ENCODE measurements around the gene RAPGEF4. TPM values are rescaled to one million over a fixed set of nuclear protein-coding genes. Genes with fewer than 3 reads are reported as not detected.
A peak's percentile ranks its signal among the peaks of the same experiment; 100 is the strongest.

RAPGEF4 gene
- total RNA-seq, 4 donors from 2014 or later, result 1.4 to 5.5 (median 1.8) TPM

DNA sequence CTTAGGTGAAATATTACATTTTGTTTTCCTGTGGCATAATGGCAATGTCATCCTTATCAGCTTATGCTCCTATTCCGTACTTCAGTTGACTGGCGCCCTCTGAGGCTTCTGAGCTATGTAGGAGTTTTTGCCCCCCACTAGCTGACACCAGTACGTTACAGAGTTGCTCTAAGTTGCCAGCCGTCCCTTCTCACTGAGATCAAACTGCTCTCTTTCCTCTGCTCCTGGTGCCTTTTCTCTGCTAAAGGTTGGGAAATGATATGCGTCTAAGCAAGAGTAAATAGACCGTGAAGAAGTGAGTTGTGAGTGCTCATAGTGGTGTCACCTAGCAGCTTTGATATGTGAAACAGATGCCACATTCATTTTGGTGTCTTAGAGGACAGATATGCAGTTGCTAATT lies 99.2 kb downstream of the RAPGEF4 start:
- peak overlapping the region in 1 of 4 donors; percentile 66 for H3K27ac ChIP-seq
- ATAC-seq, result no peak
- intact Hi-C loops (cut with DNase I; ENCODE audit: low total_unique reads) (no loop called here), in situ Hi-C loops (cut with MboI; ENCODE audit: low sequenced_read_pairs in 4 of 4) (no loop called here)
- H3K4me1 ChIP-seq, result peaks cover 0 to 6% of the 10 kb centered on the region in 2 donors
- H3K4me3 ChIP-seq, result no peak overlapping the region
- no peaks in the 10 kb centered on the region for H3K36me3 ChIP-seq
- TF ChIP-seq, protein P1, sequence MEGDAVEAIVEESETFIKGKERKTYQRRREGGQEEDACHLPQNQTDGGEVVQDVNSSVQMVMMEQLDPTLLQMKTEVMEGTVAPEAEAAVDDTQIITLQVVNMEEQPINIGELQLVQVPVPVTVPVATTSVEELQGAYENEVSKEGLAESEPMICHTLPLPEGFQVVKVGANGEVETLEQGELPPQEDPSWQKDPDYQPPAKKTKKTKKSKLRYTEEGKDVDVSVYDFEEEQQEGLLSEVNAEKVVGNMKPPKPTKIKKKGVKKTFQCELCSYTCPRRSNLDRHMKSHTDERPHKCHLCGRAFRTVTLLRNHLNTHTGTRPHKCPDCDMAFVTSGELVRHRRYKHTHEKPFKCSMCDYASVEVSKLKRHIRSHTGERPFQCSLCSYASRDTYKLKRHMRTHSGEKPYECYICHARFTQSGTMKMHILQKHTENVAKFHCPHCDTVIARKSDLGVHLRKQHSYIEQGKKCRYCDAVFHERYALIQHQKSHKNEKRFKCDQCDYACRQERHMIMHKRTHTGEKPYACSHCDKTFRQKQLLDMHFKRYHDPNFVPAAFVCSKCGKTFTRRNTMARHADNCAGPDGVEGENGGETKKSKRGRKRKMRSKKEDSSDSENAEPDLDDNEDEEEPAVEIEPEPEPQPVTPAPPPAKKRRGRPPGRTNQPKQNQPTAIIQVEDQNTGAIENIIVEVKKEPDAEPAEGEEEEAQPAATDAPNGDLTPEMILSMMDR (IDR thresholded peaks at IDR 0.05 in 4 of 5, conservative IDR thresholded peaks at IDR 0.05 in 1 of 5), result no peak
- TF ChIP-seq POLR2A (IDR thresholded peaks at IDR 0.05), result no peak
- H3K9me3 ChIP-seq, result no peaks in the 10 kb centered on the region
- no peaks in the 10 kb centered on the region for H3K27me3 ChIP-seq
- DNase-seq, result no peak

DNA sequence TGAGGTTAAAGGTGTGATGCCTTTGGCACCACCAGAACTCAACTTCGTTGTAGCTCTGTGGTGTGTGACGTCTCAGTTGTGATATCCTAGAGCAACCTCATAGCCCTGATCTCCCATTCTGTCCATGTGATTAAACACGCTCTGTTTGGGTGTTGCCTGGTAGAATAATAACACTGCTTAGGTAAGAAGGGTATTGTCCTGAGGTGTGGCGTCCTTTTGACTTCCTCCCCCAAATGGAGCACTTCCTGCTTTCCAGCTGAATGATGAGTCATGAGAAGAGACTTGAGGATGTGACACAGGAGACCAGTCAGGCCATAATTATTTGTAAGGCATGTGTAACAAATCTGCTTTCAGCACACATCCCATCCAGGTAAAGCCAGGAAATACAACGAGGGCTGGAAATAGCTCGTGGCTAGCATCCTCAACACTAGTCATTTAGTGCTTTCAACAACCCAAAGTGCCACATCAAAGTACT lies 100.7 kb downstream of the RAPGEF4 start:
- in situ Hi-C loops (cut with MboI; ENCODE audit: low sequenced_read_pairs in 4 of 4), result no loop called here
- intact Hi-C loops (cut with DNase I; ENCODE audit: low total_unique reads), result no loop called here
- H3K27me3 ChIP-seq, result no peaks in the 10 kb centered on the region
- H3K27ac ChIP-seq, result peak overlapping the region; percentile 18 to 66 (median 49)
- DNase-seq, result no peak
- peak; percentile 77 to 85 for ATAC-seq
- no peaks in the 10 kb centered on the region for H3K36me3 ChIP-seq
- H3K4me3 ChIP-seq, result no peak overlapping the region
- peaks cover 0 to 6% of the 10 kb centered on the region in 2 donors for H3K4me1 ChIP-seq
- no peaks in the 10 kb centered on the region for H3K9me3 ChIP-seq
- TF ChIP-seq, protein P1 (IDR thresholded peaks at IDR 0.05 in 4 of 5, conservative IDR thresholded peaks at IDR 0.05 in 1 of 5), result no peak
- TF ChIP-seq POLR2A (IDR thresholded peaks at IDR 0.05), result no peak

DNA sequence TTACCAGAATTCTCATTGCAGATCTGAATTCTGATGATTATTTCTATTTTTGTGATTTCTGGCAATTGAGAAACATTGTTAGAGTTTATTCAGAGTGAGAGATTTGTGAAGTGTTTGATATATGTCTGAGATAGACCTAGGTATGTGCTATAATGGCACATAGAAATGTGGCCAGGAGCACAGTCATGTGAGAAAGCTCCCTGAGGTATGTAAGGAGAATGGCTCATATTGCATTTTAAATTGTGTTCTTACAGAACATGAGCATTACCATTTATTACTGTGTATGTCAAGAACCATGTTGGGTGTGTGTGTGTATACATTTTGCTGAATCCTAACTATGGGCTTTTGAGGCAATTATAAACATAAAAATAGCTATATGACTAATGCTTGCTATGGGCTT lies 101.2 kb downstream of the RAPGEF4 start:
- H3K4me3 ChIP-seq, result no peak overlapping the region
- ATAC-seq (no peak), DNase-seq (no peak)
- H3K4me1 ChIP-seq, result peaks cover 0 to 6% of the 10 kb centered on the region in 2 donors
- peak overlapping the region in 3 of 4 donors; percentile 45 to 66 (median 52) for H3K27ac ChIP-seq
- no peaks in the 10 kb centered on the region for H3K36me3 ChIP-seq
- no peaks in the 10 kb centered on the region for H3K27me3 ChIP-seq
- intact Hi-C loops (cut with DNase I; ENCODE audit: low total_unique reads) (no loop called here), in situ Hi-C loops (cut with MboI; ENCODE audit: low sequenced_read_pairs in 4 of 4) (no loop called here)
- H3K9me3 ChIP-seq, result no peaks in the 10 kb centered on the region
- TF ChIP-seq POLR2A (IDR thresholded peaks at IDR 0.05), result no peak
- TF ChIP-seq, protein P1 (IDR thresholded peaks at IDR 0.05 in 4 of 5, conservative IDR thresholded peaks at IDR 0.05 in 1 of 5), result no peak

DNA sequence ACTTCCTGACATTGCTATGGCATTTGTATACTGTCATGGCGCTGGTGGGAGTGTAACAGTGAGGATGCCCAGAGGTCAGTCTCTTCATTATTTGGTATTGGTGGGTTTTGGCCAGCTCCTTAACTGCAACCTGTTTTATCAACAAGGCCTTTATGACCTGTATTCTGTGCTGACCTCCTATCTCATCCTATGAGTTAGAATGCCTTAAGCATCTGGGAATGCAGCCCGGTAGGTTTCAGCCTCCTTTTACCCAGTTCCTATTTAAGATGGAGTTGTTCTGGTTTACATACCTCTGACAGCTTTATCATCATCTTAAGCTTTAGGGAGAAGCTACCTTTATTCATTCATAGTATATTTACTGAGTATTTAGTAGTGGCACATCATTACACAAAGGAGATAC lies 103.8 kb downstream of the RAPGEF4 start:
- Histone ChIP-seq H3K27ac (no peak overlapping the region), H3K4me1 (peaks cover 0 to 4% of the 10 kb centered on the region in 2 donors), H3K4me3 (no peak overlapping the region), H3K9me3 (no peaks in the 10 kb centered on the region), H3K27me3 (no peaks in the 10 kb centered on the region), H3K36me3 (no peaks in the 10 kb centered on the region)
- DNase-seq (no peak), ATAC-seq (no peak)
- in situ Hi-C loops (cut with MboI; ENCODE audit: low sequenced_read_pairs in 4 of 4), result no loop called here
- intact Hi-C loops (cut with DNase I; ENCODE audit: low total_unique reads), result no loop called here
- TF ChIP-seq, protein P1 (IDR thresholded peaks at IDR 0.05 in 4 of 5, conservative IDR thresholded peaks at IDR 0.05 in 1 of 5), result no peak
- no peak for TF ChIP-seq POLR2A (IDR thresholded peaks at IDR 0.05)
